Measurements from ENCODE around the gene NKX2-4.
"Not testable (repeated sequence)": the region's sequence is repeated elsewhere in the genome, so short reads cannot be mapped to it uniquely, and the experiment has no call there.

The NKX2-4 gene

DNA sequence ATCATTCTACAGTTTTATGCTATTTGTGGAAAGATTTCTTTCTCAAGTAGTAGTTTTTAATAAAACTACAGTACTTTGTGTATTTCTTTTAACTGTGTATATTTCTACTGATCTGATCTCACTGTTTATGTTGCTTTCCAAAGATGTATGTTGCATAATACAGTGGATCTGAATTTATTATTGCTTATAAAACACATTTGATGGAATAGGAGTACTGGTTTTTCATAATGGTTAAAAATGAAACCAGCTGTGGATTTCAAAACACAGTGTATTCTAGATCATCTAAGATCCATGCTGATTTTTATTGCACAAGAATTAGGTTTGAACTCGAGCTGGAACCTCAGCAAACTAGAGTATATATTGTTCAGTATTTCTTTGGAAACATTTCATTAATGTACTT, 8.0 kb downstream of the NKX2-4 start:
- H3K9me3 Mint-ChIP-seq, result no peaks in the 10 kb centered on the region
- intact Hi-C loops (cut with micrococcal nuclease), result no loop called here
- no peak overlapping the region for H3K27ac Mint-ChIP-seq
- peaks cover 19% of the 10 kb centered on the region for H3K4me1 Mint-ChIP-seq (ENCODE audit: low read depth)
- H3K36me3 Mint-ChIP-seq (ENCODE audit: low read depth), result peaks cover 56% of the 10 kb centered on the region
- peaks cover 33% of the 10 kb centered on the region for H3K27me3 Mint-ChIP-seq
- no peak overlapping the region for H3K4me3 Mint-ChIP-seq

DNA sequence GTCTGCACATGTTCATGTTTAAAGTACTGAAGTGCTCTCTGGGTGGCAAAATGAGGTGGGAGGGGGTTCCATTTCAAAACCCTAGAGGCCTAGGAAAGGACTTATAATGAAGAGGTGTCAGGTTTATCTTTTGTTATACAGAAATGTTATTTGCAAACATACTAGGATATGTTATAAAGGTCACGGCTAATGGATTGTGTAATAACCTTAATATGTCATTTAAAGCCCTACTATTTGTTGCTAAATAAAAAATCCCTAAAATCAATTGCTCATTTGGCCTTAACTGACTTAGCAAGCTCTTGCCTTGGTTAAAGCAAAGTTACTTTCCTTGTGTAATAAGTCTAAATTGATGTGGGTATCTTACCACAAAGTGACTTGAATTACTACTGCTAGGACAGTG, 8.8 kb downstream of the NKX2-4 start:
- Mint-ChIP-seq H3K9me3 (no peaks in the 10 kb centered on the region), H3K4me3 (no peak overlapping the region), H3K27ac (no peak overlapping the region), H3K36me3 (ENCODE audit: low read depth) (peaks cover 64% of the 10 kb centered on the region), H3K27me3 (peaks cover 32% of the 10 kb centered on the region), H3K4me1 (ENCODE audit: low read depth) (peaks cover 19% of the 10 kb centered on the region)
- intact Hi-C loops (cut with micrococcal nuclease), result no loop called here

DNA sequence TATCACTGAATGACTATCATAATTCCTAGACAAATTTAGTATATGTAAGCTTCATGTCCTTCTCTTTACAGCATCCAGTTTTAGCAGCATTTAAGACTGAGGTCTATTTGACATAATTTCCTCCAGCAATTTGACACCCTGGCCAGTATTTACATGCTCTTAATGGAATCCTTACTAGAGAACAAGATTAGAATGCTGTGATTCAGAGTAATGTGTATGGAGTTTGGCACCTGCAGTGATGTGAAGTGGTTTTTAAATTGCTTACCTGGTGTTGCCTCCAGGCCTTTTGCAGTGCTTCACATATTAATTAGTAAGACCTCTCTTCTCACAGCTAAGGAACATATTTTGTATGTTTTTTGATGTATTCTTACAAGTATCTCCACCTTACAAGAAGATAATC, 9.8 kb downstream of the NKX2-4 start:
- Mint-ChIP-seq H3K4me3 (no peak overlapping the region), H3K27me3 (peaks cover 21% of the 10 kb centered on the region), H3K27ac (no peak overlapping the region), H3K4me1 (ENCODE audit: low read depth) (peaks cover 13% of the 10 kb centered on the region), H3K36me3 (ENCODE audit: low read depth) (peaks cover 74% of the 10 kb centered on the region), H3K9me3 (no peaks in the 10 kb centered on the region)
- intact Hi-C loops (cut with micrococcal nuclease), result no loop called here

DNA sequence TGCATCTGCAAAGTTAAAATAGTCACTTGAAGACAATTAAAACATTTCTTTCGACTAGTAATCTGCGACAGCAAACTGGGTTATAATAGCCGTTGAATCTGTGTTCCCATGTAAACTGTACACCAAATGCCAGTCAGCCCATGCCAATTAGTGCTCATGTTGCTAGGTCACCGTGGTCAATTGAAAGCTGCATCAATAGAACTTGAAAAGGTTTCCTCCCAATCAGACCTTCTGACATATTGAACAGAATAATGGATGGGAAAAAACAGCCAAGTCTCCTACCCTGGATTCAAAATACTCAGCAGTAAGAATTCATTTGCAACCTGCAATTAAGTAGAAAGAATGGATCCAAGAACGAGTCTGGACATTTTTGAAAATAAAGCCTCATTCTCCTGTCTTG, 11.2 kb downstream of the NKX2-4 start:
- intact Hi-C loops (cut with micrococcal nuclease), result no loop called here
- Mint-ChIP-seq H3K27ac (no peak overlapping the region), H3K4me1 (ENCODE audit: low read depth) (peaks cover 4% of the 10 kb centered on the region), H3K27me3 (peaks cover 11% of the 10 kb centered on the region), H3K36me3 (ENCODE audit: low read depth) (peaks cover 84% of the 10 kb centered on the region), H3K9me3 (no peaks in the 10 kb centered on the region), H3K4me3 (no peak overlapping the region)

DNA sequence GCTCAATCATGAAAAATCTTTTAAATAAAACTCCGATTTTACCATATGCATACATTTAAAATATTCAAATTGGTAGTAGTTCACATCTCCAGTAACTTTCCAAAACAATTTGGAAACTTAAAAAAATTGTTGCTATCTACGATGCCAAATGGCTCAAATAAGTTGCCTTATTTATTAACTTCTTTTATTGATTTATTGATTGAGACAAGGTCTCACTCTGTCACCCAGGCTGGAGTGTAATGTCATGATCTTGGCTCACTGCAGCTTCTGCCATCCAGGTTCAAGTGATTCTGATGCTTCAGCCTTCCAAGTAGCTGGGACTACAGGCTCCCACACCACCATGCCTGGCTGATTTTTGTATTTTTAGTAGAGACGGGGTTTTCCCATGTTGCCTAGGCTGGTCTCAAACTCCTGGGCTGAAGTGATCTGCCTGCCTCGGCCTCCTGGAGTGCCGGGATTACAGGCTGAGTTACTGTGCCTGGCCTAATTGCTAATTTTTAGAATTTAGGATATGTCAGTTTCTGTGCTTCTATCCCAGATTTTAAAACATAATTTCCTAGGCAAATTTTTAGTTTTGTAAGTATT, 12.9 kb downstream of the NKX2-4 start:
- intact Hi-C loops (cut with micrococcal nuclease), result no loop called here

DNA sequence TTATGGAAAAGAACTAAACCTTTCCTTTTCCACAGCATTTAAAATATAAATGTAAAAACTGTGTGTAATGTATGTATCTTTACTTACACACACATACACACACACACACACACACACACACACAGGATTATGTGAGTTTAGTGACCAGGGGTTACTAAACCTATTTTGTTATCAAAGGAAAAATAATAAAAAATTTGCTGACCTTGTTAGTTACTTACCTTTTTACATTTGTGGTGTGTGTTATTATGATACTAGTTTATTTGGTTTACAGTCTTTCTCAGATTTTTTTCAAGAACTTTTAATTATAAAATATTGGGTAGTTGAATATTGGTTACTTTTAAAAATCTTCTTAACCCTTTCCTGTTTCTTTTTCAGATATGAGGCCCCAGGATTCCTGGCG, 15.7 kb downstream of the NKX2-4 start:
- intact Hi-C loops (cut with micrococcal nuclease), result no loop called here
- Mint-ChIP-seq H3K9me3 (no peaks in the 10 kb centered on the region), H3K36me3 (ENCODE audit: low read depth) (peaks cover 88% of the 10 kb centered on the region), H3K4me1 (ENCODE audit: low read depth) (no peaks in the 10 kb centered on the region), H3K27me3 (no peaks in the 10 kb centered on the region), H3K27ac (no peak overlapping the region), H3K4me3 (no peak overlapping the region)

More for the DNA sequence above, 12.9 kb downstream of the NKX2-4 start:
- Mint-ChIP-seq H3K36me3 (ENCODE audit: low read depth) (peaks cover 86% of the 10 kb centered on the region), H3K4me3 (no peak overlapping the region), H3K27me3 (no peaks in the 10 kb centered on the region), H3K27ac (no peak overlapping the region), H3K4me1 (ENCODE audit: low read depth) (no peaks in the 10 kb centered on the region), H3K9me3 (no peaks in the 10 kb centered on the region)

DNA sequence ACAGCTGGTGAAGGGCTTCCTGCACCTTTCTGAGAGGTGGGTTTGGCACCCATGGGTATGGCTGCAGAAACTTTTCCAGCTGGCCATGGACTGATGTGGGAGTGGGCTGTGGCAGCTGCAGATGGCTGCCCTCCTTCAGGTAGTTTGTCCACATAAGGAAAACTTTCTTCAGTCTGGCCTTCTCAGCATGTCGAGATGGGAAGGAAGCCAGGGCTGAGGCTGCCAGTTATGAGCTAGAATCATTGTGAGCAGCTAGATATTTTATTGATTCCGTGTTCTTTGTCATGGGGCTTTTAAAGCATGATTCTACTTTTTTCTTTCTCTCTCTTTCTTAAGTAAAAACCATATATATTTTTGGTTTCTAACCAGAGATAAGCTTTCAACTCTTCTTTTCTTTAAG, 16.6 kb downstream of the NKX2-4 start:
- Mint-ChIP-seq H3K9me3 (no peaks in the 10 kb centered on the region), H3K36me3 (ENCODE audit: low read depth) (peaks cover 86% of the 10 kb centered on the region), H3K27ac (no peak overlapping the region), H3K27me3 (no peaks in the 10 kb centered on the region), H3K4me3 (no peak overlapping the region), H3K4me1 (ENCODE audit: low read depth) (no peaks in the 10 kb centered on the region)
- intact Hi-C loops (cut with micrococcal nuclease), result no loop called here

DNA sequence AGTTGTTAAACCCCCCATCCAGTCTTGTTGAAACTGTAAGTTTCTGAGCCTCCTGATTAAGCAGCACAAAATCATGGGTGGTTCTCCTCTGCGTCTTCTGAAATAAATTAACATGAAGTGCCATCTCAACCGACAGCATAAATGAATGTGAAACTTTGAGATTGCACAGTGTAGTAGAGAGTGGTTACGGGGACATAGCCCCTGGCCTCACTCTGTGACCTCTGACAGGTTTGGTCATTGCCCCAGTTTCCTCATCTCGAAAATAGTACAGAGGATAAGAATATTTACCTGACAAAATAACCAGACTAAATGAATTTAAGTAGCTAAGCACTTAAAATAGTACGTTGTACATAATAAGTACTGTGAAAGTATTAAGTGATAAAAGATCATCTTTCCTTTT, 19.1 kb downstream of the NKX2-4 start:
- no peaks in the 10 kb centered on the region for H3K9me3 Mint-ChIP-seq
- peaks cover 86% of the 10 kb centered on the region for H3K36me3 Mint-ChIP-seq (ENCODE audit: low read depth)
- H3K4me1 Mint-ChIP-seq (ENCODE audit: low read depth), result no peaks in the 10 kb centered on the region
- intact Hi-C loops (cut with micrococcal nuclease), result loop anchor here (10.0 kb wide), 1 partner anchor 1333 kb away; no protein-coding TSS in a partner anchor
- no peaks in the 10 kb centered on the region for H3K27me3 Mint-ChIP-seq
- H3K4me3 Mint-ChIP-seq, result no peak overlapping the region
- no peak overlapping the region for H3K27ac Mint-ChIP-seq

DNA sequence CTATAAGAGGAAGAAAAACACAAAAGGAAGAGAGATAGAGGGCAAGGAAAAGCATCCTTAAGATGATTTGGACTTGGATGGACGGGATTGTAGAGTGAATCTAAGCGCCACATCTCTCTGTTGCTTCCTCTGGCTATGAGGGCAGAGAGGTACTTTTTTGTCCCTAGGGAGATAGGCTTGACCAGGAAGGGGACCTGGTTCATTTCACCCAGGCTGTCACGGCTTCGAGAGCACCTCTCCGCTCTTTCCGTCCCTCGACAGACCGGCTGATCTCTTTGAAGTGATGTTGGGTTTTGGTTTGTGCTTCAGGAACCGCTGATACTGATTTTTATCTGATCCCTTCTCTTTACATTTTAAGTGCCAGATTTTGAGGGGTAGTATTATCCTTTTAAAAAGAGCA, 19.6 kb downstream of the NKX2-4 start:
- H3K9me3 Mint-ChIP-seq, result no peaks in the 10 kb centered on the region
- intact Hi-C loops (cut with micrococcal nuclease), result loop anchor here (10.0 kb wide), 1 partner anchor 1333 kb away; no protein-coding TSS in a partner anchor
- no peaks in the 10 kb centered on the region for H3K27me3 Mint-ChIP-seq
- H3K4me3 Mint-ChIP-seq, result no peak overlapping the region
- H3K4me1 Mint-ChIP-seq (ENCODE audit: low read depth), result no peaks in the 10 kb centered on the region
- peaks cover 87% of the 10 kb centered on the region for H3K36me3 Mint-ChIP-seq (ENCODE audit: low read depth)
- no peak overlapping the region for H3K27ac Mint-ChIP-seq

DNA sequence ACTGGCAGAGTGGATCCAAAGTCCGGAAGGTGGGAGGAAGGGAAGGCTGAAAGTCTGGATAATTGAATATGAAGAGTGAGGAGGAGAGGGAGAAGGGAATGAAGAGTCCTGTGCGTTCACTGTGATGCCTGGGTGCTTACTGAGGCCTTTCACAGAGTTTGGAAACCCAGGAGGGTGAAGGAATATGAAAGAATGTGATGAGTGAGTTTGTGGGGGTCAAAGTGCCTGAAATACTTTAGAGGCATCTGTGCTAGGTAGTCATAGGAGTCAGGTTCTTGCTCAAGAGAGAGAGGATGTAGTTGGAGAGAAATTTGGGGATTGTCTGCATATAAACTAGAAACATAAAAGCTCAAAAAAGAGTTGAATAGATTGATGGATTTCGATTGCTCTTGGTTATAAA, 20.7 kb downstream of the NKX2-4 start:
- no peaks in the 10 kb centered on the region for H3K4me1 Mint-ChIP-seq (ENCODE audit: low read depth)
- H3K27ac Mint-ChIP-seq, result no peak overlapping the region
- H3K9me3 Mint-ChIP-seq, result no peaks in the 10 kb centered on the region
- H3K36me3 Mint-ChIP-seq (ENCODE audit: low read depth), result peaks cover 89% of the 10 kb centered on the region
- H3K4me3 Mint-ChIP-seq, result no peak overlapping the region
- no peaks in the 10 kb centered on the region for H3K27me3 Mint-ChIP-seq
- intact Hi-C loops (cut with micrococcal nuclease), result loop anchor here (10.0 kb wide), 1 partner anchor 1332 kb away; no protein-coding TSS in a partner anchor

DNA sequence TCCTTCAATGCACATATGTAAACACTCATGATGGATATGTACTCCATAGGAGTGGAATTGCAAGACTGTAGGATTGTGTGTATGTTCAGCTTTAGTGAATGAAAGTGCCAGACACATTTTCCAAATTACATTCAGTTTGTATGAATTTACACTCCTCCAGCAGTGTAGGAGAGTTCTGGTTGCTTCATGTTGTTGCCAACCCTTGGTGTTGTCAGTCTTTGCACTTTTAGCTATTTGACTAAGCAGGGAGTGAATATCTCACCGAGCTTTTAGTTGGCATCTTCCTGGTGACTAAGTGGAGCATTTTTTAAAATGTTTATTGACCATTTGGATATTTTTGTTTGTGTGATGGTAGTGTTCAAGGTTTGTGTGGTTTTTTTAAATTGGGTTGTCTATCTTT, 23.9 kb downstream of the NKX2-4 start:
- H3K4me3 Mint-ChIP-seq, result no peak overlapping the region
- no peaks in the 10 kb centered on the region for H3K27me3 Mint-ChIP-seq
- H3K9me3 Mint-ChIP-seq, result no peaks in the 10 kb centered on the region
- H3K4me1 Mint-ChIP-seq (ENCODE audit: low read depth), result no peaks in the 10 kb centered on the region
- intact Hi-C loops (cut with micrococcal nuclease), result loop anchor here (10.0 kb wide), 1 partner anchor 1329 kb away; no protein-coding TSS in a partner anchor
- peaks cover 85% of the 10 kb centered on the region for H3K36me3 Mint-ChIP-seq (ENCODE audit: low read depth)
- H3K27ac Mint-ChIP-seq, result no peak overlapping the region

DNA sequence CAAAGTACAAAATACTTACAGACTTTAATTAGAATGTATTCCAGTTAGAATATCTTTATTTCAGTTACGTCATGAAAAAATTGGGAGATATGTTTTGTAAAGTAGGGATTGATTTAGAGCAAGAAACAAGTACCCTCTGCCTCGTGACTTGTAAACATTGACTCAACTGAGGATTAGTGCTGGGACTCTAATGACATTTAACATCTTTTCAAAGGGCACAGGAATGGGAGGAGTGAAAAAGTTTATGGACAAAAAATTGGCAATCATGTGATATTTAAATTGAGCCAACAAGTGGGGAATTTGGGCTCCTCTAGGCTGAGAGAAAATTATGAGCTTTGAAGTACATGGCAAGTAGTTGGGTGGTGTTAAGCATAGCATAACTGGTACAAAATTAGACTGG, 25.3 kb downstream of the NKX2-4 start:
- intact Hi-C loops (cut with micrococcal nuclease), result loop anchor here (10.0 kb wide), 1 partner anchor 1327 kb away; no protein-coding TSS in a partner anchor
- H3K36me3 Mint-ChIP-seq (ENCODE audit: low read depth), result peaks cover 82% of the 10 kb centered on the region
- no peaks in the 10 kb centered on the region for H3K4me1 Mint-ChIP-seq (ENCODE audit: low read depth)
- H3K9me3 Mint-ChIP-seq, result no peaks in the 10 kb centered on the region
- H3K27ac Mint-ChIP-seq, result no peak overlapping the region
- no peak overlapping the region for H3K4me3 Mint-ChIP-seq
- no peaks in the 10 kb centered on the region for H3K27me3 Mint-ChIP-seq

DNA sequence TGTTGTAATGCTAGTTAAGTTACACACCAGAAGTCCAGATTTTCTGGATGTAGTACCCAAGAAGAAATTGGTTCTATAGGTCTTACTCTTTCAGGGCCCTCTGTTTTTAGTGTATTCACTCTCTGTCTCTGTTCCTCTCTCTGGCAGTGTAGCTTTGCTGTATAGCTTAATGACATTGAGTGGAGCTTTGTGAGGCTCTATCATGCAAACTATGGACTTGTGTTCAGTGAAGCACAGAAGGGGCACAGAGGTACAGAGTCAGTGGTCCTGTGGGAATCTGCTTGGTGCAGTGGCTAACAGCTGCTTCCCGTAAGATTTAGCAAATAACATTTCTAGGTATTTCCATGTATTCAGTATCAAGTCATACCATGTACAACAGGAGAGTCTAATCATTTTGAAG, 26.1 kb downstream of the NKX2-4 start:
- H3K27ac Mint-ChIP-seq, result no peak overlapping the region
- peaks cover 83% of the 10 kb centered on the region for H3K36me3 Mint-ChIP-seq (ENCODE audit: low read depth)
- H3K9me3 Mint-ChIP-seq, result no peaks in the 10 kb centered on the region
- no peaks in the 10 kb centered on the region for H3K4me1 Mint-ChIP-seq (ENCODE audit: low read depth)
- intact Hi-C loops (cut with micrococcal nuclease), result loop anchor here (10.0 kb wide), 1 partner anchor 1326 kb away; no protein-coding TSS in a partner anchor
- no peak overlapping the region for H3K4me3 Mint-ChIP-seq
- H3K27me3 Mint-ChIP-seq, result no peaks in the 10 kb centered on the region

DNA sequence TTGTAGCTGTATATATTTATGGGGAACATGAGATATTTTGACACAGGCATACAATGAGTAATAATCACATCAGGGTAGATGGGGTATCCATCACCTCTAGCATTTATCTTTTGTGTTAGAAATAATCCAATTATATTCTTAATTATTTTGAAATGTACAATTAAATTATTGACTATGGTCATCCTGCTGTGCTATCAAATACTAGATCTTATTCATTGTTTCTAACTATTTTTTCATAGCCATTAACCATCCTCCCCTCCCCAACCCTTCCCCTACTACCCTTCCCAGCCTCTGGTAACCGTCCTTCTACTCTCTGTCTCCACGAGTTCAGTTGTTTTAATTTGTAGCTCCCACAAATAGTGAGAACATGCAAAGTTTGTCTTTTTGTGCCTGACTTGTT, 28.5 kb downstream of the NKX2-4 start:
- Mint-ChIP-seq H3K27ac (no peak overlapping the region), H3K9me3 (no peaks in the 10 kb centered on the region), H3K27me3 (no peaks in the 10 kb centered on the region), H3K4me1 (ENCODE audit: low read depth) (no peaks in the 10 kb centered on the region), H3K4me3 (no peak overlapping the region), H3K36me3 (ENCODE audit: low read depth) (peaks cover 85% of the 10 kb centered on the region)
- intact Hi-C loops (cut with micrococcal nuclease), result no loop called here

DNA sequence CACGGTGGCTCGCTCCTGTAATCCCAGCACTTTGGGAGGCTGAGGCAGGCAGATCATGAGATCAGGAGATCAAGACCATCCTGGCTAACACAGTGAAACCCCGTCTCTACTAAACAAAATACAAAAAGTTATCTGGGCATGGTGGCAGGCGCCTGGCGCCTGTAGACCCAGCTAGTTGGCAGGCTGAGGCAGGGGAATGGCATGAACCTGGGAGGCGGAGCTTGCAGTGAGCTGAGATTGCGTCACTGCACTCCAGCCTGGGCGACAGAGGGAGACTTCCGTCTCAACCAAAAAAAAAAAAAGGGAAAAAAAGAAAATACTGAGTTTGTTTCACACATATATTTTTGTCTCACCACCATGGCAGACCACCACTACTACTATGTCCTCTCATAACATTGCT, 31.1 kb downstream of the NKX2-4 start:
- H3K9me3 Mint-ChIP-seq; H3K27ac Mint-ChIP-seq; intact Hi-C loops (cut with micrococcal nuclease); H3K27me3 Mint-ChIP-seq; H3K4me3 Mint-ChIP-seq: not testable (repeated sequence)
- H3K4me1 Mint-ChIP-seq (ENCODE audit: low read depth), result peaks cover 12% of the 10 kb centered on the region
- H3K36me3 Mint-ChIP-seq (ENCODE audit: low read depth), result peaks cover 89% of the 10 kb centered on the region
